ENCODE measurements around the gene RPS26.
"Not testable (repeated sequence)": the region's sequence is repeated elsewhere in the genome, so short reads cannot be mapped to it uniquely, and the experiment has no call there.

RPS26 gene

DNA sequence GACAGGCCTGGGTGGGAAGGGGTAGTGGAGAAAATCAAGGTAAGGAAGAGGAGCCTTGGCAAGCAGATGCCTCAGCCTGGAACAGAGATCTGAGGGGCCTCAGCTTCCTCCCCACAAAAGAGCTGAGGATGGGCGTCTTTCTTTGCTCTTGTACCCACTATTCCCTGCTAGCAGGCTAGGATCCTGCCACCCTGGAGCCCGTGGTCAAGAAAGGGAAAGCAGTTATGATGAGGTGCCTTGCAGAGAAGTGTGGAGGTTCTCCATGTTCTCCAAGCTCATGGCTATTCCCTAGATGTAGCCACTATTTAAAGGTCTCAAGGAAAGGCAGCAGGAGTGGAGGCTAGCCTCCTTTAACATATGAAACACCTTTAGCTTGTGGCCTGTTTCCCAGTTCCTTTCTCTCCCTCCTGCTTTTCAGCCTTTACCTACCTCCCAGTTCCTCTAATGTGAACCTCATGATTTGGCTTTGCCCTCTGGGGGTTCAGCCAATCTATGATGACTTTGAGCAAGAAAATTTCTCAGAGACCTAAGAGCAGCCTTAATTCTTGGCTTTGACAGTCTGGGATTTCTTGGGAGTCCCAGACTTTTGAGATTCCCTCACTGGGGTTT, 19.7 kb upstream of the RPS26 start:
- DNase-seq = no peak

DNA sequence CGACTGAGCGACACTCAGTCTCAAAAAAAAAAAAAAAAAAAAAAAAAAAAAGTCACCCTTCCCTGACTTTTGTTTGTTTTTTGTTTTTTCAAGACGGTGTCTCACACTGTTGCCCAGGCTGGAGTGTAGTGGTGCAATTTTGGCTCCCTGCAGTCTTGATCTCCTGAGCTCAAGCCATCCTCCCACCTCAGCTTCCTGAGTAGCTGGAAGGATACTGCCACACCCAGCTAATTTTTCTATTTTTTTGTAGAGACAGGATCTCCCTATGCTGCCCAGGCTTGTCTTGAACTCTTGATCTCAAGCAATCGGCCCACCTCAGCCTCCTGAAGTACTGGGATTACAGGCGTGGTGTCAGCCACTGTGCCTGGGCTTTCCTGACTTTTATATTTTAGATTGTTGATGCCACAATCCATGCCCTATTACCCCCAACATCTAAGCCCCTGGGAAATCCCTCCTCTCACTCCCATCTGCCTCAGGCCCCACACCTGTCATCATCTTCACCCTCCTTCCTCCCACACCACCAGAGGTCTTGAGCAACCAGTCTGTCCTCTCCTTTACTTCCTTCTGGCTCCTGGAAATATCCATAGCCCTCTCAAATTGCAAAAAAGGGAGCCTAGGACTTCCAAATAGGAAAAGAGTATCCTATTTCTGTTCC, 13.1 kb upstream of the RPS26 start:
- no peak for DNase-seq

DNA sequence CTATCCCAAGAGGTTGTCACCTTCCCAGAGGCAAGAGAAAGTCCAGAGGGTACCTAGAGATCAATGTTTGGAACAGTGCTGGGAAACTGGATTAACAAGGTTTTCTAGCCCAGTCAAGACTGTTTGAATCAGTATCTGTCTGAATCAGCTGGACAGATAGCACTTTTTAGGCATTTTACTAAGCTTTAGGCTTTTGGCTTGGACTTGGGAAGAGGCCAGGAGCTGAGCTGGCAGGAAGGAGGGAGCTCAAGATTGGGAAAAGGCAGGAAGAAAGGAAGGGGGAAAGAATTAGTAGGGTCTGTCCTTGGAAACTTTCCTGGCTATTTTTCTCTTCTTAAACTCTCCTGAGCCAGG, 12.6 kb upstream of the RPS26 start:
- no peak for DNase-seq

DNA sequence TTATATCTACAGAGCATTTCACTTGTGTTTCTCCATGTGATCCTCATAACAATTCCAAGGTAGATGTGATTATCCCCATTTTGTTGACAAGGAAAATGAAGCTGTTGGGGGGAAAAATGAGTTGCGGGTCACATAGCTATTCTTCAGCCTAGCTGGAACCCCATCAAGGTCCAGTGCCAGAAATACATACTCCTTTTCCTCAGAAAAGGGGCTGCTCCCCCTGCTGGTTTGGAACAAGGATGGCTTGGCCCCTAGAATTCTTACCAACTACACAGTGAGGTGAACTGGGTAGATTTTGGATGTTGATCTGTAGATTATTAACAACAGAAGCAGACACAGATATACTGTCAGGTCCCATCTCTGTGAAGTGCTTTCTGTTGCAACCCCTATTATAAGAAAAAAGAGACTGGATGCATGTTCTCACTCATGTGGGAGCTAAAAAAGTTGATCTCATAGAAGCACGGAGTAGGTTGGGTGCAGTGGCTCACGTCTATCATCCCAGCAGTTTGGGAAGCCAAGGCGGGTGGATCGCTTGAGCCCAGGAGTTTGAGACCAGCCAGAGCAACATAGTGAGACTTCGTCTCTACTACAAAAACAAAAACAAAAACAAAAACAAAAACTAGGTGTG, 11.9 kb upstream of the RPS26 start:
- DNase-seq = peak; percentile 38

DNA sequence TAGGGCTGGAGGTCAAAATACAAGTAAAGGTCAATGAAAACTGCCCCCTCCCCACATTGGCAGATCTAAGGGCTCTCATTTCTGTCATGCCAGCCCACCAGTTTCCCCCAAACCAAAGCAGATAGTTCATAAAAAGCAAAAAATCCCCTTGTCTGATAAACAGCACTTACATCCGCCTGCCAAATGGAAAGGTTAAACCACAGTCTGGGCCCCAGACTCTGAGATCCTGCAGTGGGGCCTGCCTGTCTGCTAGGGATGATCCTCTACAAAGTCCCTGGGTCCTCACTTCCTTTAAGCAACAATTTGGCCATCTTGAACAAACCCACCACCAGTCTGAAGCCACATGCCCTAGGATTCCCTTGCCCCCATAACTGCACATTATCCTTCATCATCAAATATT, 9.7 kb upstream of the RPS26 start:
- no peak for DNase-seq

DNA sequence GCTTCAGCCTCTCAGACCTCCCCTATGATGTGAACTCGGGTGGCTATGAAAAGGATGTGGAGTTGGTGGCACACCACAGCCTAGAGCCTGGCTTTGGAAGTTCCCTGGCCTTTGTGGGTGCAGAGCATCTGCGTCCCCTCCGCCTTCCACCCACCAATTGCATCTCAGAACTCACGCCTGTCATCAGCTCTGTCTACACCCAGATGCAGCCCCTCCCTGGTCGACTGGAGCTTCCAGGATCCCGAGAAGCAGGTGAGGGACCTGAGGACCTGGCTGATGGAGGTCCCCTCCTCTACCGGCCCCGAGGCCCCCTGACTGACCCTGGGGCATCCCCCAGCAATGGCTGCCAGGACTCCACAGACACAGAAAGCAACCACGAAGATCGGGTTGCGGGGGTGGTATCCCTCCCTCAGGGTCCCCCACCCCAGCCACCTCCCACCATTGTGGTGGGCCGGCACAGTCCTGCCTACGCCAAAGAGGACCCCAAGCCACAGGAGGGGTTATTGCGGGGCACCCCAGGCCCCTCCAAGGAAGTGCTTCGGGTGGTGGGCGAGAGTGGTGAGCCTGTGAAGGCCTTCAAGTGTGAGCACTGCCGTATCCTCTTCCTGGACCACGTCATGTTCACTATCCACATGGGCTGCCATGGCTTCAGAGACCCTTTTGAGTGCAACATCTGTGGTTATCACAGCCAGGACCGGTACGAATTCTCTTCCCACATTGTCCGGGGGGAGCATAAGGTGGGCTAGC, 7.0 kb upstream of the RPS26 start:
- DNase-seq = peak; percentile 12

DNA sequence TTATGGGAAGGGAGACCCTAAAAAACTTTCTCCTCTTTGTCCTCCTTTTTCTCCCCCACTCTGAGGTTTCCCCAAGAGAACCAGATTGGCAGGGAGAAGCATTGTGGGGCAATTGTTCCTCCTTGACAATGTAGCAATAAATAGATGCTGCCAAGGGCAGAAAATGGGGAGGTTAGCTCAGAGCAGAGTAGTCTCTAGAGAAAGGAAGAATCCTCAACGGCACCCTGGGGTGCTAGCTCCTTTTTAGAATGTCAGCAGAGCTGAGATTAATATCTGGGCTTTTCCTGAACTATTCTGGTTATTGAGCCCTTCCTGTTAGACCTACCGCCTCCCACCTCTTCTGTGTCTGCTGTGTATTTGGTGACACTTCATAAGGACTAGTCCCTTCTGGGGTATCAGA, 4.6 kb upstream of the RPS26 start:
- DNase-seq = no peak

DNA sequence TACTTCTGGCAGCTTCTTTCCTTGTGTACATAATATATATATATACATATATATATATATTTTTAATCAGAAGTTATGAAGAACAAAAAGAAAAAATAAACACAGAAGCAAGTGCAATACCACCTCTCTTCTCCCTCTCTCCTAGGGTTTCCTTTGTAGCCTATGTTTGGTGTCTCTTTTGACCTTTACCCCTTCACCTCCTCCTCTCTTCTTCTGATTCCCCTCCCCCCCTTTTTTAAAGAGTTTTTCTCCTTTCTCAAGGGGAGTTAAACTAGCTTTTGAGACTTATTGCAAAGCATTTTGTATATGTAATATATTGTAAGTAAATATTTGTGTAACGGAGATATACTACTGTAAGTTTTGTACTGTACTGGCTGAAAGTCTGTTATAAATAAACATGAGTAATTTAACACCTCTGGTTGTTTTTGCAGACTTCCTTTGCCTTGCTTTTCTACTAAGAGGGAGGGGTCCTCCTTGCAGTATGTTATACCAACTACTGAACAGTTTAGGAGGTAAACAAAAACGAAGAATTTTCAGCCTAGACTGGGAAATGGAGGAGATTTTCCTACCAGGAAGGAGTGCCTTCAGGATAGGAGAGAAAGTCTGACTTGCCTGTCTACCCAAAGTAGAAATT, 3.6 kb upstream of the RPS26 start:
- no peak for DNase-seq

DNA sequence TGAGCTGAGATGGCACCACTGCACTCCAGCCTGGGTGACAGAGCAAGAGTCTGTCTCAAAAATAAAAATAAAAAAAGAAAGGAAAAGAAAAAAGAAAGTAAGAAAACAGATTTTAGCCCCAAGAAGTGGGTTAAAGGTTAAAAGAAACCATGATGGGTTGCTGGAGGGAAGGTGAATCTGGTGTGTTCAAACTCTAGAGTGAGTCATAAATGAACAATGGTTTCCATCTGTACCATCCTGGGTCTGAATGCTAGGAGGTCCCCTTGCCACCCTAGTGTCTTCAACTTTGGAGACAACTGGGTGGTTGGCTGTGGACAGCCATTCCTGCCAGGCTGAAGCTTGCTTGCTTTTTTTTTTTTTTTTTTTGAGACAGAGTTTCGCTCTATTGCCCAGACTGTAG, 1.6 kb upstream of the RPS26 start:
- DNase-seq = no peak

DNA sequence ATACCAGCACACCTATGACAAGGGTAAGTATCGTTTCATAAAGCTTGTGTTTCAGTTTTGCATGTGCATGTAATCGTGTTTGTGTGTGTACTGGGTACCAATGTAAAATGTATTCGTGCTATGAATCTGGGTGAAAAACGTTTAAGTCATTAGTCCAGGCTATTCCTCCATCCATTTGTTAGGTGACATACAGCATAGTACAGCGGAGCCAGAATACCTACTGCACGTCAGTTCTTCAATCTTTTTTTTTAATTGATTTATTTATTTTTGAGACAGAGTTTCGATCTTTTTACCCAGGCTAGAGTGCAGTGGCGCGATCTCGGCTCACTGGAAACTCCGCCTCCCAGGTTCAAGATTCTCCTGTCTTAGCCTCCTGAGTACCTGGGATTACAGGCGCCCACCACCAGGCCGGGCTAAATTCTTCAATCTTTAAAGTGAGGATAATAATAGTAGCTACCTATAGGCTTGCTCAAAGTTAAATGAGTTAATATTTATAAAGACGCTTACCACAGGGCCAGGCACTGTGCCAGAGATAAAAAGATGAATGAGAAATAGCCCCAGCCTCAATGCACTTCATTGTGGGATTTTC, 661 bp upstream of the RPS26 start:
- no peak for DNase-seq

DNA sequence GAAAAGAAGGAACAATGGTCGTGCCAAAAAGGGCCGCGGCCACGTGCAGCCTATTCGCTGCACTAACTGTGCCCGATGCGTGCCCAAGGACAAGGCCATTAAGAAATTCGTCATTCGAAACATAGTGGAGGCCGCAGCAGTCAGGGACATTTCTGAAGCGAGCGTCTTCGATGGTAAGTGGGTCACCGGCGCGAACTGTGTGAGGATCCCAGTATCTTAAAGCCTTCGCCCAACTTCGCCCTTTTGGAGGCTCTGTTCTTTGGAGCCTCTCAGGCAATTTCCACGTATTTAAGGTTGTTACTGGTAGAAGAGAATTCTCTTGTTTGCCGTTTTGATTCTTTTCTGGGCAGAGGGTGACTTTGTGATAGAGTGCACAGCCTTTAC, 704 bp downstream of the RPS26 start:
- not testable (repeated sequence) for DNase-seq

DNA sequence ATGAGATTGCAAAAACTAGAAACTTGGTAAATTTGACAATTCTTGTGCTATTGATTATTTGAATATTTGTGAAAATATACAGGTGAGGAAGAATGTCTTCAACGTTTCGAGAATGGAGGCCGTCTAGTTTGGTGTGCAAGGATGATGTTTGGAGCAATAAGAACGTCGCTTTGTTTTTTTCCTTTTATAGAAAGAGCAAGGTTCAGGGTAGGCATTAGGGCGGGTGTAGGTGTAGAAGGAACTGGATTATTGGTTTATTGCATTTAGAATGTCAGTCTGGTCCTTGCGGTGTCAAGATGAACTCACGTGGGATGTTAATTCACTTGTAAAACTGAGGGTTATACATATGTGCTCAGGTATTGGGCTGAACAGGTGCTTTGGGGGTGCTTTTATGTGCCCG, 1.1 kb downstream of the RPS26 start:
- DNase-seq = no peak

DNA sequence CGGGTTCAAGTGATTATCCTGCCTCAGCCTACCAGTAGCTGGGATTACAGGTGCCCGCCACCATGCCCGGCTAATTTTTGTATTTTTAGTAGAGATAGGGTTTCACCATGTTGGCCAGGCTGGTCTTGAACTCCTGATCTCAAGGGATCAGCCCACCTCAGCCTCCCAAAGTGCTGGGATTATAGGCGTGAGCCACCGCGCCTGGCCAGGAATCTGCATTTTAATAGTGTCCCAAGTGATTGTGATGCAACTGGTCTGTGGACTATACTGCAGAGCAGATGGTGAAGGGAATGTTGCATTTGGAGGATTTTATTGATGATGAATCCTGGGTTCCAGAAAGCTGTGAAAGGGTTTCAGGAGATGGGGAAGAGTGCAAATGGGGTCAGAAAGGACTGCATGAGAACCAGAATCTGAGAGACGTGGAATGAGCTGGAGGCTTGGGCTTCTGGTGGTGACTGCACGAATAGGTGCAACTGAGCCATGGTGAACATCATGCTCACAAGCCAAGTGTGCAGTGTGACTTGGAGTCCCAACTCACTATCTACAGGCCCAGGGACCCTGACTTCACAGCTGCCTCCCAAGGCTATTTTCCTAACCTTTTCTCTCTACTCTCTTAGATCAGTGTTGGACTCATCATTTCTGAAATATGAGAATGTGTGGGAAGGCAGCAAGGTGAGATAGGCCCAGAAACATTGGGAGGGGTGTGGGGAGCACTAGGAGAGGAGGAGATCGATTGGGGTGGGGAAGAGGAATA, 4.5 kb downstream of the RPS26 start:
- DNase-seq = no peak

DNA sequence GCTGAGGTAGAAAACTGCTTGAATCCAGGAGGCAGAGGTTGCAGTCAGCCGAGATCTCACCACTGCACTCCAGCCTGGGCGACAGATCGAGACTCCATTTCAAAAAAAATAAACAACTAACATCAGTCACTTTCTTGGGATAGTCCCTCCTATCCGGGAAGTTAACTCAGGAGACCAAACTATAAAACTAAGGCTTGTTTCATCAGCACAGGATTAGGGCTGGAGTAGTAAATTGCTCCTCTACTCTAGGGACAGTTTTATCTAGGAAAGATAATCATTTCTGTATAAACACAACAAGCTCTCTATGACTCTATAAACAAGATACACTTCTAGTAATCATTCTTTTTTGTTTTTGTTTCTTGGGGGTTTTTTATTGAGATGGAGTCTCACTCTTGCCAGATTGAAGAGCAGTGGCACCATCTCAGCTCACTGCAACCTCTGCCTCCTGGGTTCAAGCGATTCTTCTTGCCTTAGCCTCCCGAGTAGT, 11.7 kb downstream of the RPS26 start:
- DNase-seq = no peak

DNA sequence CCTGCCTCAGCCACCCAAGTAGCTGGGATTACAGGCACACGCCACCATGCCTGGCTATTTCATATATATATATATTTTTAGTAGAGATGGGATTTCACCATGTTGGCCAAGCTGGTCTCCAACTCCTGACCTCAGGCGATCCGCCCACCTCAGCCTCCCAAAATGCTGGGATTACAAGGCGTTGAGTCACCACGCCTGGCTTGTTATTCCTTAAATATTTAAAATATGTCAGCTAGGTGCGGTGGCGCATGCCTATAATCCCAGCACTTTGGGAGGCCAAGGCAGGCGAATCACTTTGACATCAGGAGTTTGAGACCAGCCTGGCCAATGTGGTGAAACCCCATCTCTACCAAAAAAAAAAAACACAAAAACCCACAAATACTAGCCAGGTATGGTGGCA, 18.2 kb downstream of the RPS26 start:
- DNase-seq = not testable (repeated sequence)

DNA sequence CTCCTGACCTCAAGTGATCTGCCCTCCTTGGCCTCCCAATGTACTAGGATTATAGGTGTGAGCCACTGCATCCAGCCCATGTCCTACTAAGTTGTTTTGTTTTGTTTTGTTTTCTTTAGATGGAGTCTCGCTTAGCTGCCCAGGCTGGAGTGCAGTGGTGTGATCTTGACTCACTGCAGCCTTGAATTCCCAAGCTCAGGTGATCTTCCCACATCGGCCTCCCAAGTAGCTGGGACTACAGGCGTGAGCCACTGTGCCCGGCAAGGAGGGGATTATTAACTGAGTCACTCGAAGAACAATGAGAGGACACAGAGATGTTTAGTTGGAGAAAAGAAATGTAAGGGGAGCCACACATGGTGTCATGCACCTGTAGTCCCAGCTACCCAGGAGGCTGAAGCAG, 20.3 kb downstream of the RPS26 start:
- no peak for DNase-seq

DNA sequence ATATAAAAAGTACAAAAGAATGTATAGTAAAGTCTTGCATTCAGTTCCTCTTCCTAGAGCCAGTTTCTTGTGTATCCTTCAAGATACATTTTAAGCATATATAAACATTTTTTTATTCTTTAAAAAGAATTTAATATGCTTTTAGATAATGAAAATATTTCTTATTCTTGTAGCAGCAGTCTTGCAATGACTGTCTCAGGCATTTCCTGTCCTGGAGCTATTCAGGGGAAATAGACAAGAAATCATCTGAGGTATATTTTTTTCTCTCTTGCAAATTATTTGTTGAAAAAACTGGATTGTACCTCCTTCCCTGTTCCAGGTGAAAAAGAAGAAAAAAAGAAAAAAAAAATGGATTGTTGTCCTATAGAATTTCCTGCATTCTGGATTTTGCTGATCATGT, 21.3 kb downstream of the RPS26 start:
- DNase-seq = no peak

DNA sequence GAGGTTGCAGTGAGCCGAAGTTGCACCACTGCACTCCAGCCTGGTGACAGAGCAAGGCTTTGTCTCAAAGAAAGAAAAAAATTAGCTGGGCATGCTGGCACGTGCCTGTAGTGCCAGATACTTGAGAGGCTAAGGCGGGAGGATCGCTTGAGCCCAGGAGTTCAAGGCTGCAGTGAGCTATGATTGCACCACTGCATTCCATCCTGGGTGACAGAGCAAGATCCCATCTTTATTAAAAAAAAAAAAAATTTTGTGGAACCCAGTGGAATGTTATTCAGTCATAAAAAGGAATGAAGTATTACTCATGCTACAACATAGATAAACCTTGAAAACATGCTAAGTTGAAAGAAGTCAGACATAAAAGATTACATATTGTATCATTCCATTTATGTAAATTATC, 29.9 kb downstream of the RPS26 start:
- DNase-seq = no peak

DNA sequence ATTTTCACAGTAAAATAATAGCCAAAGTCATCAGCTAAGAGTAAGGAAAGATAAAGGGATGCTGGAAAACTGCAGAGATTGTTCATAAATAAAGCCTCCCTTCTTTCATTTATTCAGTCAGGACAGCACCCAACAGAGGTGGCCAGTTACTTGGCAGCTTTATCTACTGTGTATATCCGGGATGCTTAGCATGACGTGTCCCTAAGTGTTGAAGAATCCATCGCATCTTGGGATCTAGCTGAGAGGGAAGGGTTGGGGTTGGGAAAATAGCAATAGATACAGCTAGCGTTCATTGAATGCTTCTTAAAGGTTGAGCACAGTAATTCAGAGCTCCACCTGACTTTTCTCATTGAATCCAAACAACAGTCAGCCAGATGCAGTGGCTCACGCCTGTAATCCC, 32.7 kb downstream of the RPS26 start:
- DNase-seq = no peak

DNA sequence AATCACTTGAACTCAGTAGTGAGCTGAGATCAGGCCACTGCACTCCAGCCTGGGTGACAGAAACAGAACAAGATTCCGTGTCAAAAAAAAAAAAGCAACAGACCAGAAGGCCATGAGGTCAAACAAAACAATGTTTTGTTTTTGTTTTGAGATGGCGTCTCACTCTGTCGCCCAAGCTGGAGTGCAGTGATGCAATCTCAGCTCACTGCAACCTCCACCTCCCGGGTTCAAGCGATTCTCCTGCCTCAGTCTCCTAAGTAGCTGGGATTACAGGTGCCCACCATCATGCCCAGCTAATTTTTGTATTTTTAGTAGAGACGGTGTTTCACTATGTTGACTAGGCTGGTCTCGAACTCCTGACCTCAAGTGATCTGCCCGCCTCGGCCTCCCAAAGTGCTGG, 36.2 kb downstream of the RPS26 start:
- not testable (repeated sequence) for DNase-seq

DNA sequence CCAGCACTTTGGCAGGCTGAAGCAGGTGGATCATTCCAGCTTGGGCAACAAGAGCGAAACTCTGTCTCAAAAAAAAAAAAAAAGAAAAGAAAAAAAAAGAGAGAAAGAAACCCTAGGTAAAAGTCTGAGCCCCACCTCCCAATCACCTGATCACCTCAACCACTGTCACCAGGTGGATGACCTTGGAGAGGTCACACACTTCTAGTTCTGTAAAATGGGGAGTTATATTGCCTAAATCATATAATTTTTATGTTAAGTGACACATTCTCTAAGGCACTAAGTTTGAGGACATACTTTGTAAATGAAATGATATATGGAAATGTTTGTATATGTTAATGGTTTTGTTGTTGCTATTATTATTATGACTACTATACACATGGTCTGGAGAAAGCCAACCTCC, 36.7 kb downstream of the RPS26 start:
- no peak for DNase-seq

All from CD4-positive, alpha-beta T cell treated with Interferon gamma for 1 hour (primary cell).